ENCODE measurements around the gene ADAMTSL3.
"Not testable (repeated sequence)": the region's sequence is repeated elsewhere in the genome, so short reads cannot be mapped to it uniquely, and the experiment has no call there.

ADAMTSL3 gene

DNA sequence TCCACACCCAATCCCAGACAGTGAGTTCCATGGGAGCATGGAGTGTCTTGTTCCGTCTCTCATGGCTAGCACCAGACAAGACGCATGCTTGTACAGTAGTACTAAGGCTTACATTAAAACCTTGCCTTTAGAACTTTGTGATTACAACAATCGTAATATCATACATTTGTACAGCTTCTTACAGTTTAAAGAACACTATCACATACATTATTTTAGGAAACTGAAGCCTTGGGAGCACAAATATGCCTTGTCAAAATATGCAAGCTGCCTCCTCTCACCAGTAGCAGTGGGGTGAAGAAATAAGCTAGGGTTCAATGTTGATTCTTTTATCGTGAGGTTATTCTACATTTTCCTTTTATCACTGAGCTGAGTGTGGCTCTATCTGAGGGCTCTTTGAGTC, 36.8 kb downstream of the ADAMTSL3 start:
- Histone ChIP-seq H3K36me3 (ENCODE audit: control insufficient read depth, low read depth, low read length) (no peaks in the 10 kb centered on the region), H3K27ac (ENCODE audit: low read length) (no peak overlapping the region), H3K9ac (ENCODE audit: low read length) (no peak overlapping the region), H3K27me3 (ENCODE audit: control insufficient read depth, insufficient read depth, low read length) (no peaks in the 10 kb centered on the region), H3K4me3 (ENCODE audit: low read length) (no peak overlapping the region), H3K4me1 (ENCODE audit: control insufficient read depth, low read depth, low read length) (peaks cover 12% of the 10 kb centered on the region), H3K9me3 (ENCODE audit: control insufficient read depth, low read depth, low read length) (no peaks in the 10 kb centered on the region)

DNA sequence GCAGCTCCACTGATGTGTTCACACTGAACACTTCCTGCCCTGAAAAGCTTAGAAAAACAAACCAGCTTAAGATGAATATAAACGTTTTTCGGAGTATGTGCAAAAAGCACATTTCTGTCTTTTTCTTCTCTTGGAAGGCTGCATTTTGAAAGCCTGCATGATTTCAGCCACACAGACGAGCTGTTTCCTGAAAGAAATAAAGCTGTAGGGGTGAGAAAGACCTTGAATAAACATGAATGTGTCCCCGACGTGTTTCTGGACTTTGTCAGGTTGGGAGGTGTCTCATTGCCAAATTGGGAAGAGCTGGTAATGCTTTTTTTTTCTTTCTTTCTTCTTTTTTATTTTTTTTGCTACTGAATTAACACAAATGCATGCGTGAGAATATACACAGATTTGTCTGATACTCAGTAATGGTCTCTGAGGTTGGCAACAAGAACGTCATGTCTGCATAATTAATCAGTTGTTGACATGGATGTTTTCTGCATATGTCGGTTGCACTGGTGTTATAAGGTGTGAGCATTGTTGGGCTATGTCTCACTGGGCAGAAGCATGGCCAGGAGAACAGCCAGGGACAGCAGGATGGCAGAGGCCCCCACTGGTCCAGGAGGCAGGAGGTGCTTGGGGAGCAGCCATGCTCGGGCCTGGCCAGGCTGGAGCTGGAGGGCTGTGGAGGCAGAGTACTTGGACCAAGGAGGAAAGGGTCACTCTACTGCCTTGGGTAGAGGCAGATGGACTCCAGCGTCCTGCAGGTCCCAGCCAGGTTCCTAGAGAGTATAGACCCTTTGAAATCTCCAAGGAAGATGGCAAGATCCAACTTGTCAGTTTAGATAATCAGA, 39.0 kb downstream of the ADAMTSL3 start:
- Histone ChIP-seq H3K9ac (ENCODE audit: low read length) (no peak overlapping the region), H3K4me1 (ENCODE audit: control insufficient read depth, low read depth, low read length) (peaks cover 12% of the 10 kb centered on the region), H3K27me3 (ENCODE audit: control insufficient read depth, insufficient read depth, low read length) (no peaks in the 10 kb centered on the region), H3K27ac (ENCODE audit: low read length) (no peak overlapping the region), H3K36me3 (ENCODE audit: control insufficient read depth, low read depth, low read length) (no peaks in the 10 kb centered on the region), H3K4me3 (ENCODE audit: low read length) (no peak overlapping the region), H3K9me3 (ENCODE audit: control insufficient read depth, low read depth, low read length) (no peaks in the 10 kb centered on the region)

DNA sequence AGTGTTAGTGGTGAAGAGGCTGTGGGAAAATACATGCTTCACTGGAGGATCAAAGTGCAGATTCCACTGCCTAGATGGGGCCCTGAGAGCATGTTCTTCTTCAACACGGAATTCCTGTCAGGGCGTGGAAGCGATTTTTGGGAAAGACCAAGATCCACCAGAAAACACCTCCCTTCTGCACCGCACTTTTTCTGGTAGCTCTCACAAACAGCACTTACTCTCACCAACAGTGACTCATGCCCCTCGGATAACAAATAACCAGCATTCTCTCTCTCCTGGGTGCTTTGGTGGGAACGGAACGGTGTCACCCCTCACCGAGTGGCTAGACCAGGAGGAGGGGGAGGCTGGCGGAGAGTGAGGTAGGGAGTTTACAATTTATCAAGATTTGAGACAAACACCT, 40.1 kb downstream of the ADAMTSL3 start:
- H3K36me3 ChIP-seq (ENCODE audit: control insufficient read depth, low read depth, low read length): no peaks in the 10 kb centered on the region
- H3K4me1 ChIP-seq (ENCODE audit: control insufficient read depth, low read depth, low read length): peaks cover 12% of the 10 kb centered on the region
- no peaks in the 10 kb centered on the region for H3K9me3 ChIP-seq (ENCODE audit: control insufficient read depth, low read depth, low read length)
- H3K27ac ChIP-seq (ENCODE audit: low read length): no peak overlapping the region
- H3K27me3 ChIP-seq (ENCODE audit: control insufficient read depth, insufficient read depth, low read length): no peaks in the 10 kb centered on the region
- H3K4me3 ChIP-seq (ENCODE audit: low read length): no peak overlapping the region
- H3K9ac ChIP-seq (ENCODE audit: low read length): no peak overlapping the region

DNA sequence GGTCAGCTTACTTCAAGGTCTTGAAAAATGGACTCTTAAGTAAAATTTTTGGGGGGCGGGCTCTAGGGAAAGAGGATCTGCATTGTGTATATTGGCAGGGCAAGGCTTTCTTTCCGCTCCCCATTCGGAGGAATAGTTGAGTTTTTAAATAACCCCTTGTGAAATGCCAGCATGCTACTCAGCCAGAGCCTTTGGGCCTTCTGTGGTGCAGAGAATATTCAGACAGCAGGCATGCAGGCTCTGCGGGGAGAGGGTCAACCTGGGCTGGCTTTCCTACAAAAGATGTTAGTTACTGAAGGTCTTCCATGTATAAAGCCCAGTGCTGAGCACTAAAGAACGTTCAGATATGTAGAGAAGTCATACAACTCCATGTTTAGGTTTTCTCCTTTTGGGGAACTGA, 40.6 kb downstream of the ADAMTSL3 start:
- Histone ChIP-seq H3K27me3 (ENCODE audit: control insufficient read depth, insufficient read depth, low read length) (no peaks in the 10 kb centered on the region), H3K4me3 (ENCODE audit: low read length) (no peak overlapping the region), H3K9ac (ENCODE audit: low read length) (no peak overlapping the region), H3K9me3 (ENCODE audit: control insufficient read depth, low read depth, low read length) (no peaks in the 10 kb centered on the region), H3K27ac (ENCODE audit: low read length) (no peak overlapping the region), H3K36me3 (ENCODE audit: control insufficient read depth, low read depth, low read length) (no peaks in the 10 kb centered on the region), H3K4me1 (ENCODE audit: control insufficient read depth, low read depth, low read length) (peaks cover 12% of the 10 kb centered on the region)

DNA sequence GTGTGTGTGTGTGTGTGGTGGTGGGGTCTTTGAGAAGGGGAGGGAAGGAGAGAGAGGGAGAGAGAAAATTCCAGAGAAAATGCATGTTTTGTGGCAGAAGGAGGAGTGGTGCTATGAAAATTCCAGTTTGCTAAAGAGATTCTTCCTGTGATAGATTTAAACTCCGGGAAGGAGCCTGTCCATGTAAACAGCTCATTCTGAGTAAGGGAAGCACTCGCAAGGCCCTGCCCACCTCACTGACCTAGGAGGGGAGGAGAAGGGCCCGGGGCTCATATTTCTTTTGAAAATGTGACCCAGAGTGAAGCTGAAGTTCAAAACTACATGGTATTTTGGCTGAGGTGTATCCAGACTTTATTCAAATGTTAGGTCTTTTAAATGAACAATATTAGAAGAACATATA, 41.3 kb downstream of the ADAMTSL3 start:
- Histone ChIP-seq H3K4me1 (ENCODE audit: control insufficient read depth, low read depth, low read length) (peaks cover 12% of the 10 kb centered on the region), H3K36me3 (ENCODE audit: control insufficient read depth, low read depth, low read length) (no peaks in the 10 kb centered on the region), H3K9ac (ENCODE audit: low read length) (no peak overlapping the region), H3K27me3 (ENCODE audit: control insufficient read depth, insufficient read depth, low read length) (no peaks in the 10 kb centered on the region), H3K4me3 (ENCODE audit: low read length) (no peak overlapping the region), H3K27ac (ENCODE audit: low read length) (no peak overlapping the region), H3K9me3 (ENCODE audit: control insufficient read depth, low read depth, low read length) (no peaks in the 10 kb centered on the region)

DNA sequence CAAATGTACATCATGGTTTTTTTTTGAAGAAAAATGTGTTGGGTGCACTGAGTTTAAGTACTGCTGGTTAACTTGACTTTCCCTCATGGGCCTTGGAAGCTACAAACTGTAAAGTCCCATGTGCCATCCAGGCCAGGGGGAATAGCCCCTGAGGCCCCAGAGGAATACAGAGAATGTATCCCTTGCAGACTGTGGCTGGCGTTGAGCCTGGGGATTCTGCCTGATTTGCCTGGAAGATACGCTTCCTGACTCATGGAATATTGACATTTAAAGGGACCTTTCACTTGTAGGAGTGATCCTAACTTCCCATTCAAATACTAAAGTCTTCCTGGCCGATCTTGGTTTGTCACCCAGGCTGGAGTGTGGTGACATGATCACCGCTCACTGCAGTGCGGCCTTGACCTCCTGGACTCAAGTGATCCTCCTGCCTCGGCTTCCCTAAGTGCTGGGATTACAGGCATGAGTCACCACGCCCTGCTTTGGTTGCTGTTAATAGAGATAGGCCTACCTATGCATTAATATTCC, 42.0 kb downstream of the ADAMTSL3 start:
- Histone ChIP-seq H3K4me1 (ENCODE audit: control insufficient read depth, low read depth, low read length) (peaks cover 12% of the 10 kb centered on the region), H3K27me3 (ENCODE audit: control insufficient read depth, insufficient read depth, low read length) (no peaks in the 10 kb centered on the region), H3K27ac (ENCODE audit: low read length) (no peak overlapping the region), H3K4me3 (ENCODE audit: low read length) (no peak overlapping the region), H3K9me3 (ENCODE audit: control insufficient read depth, low read depth, low read length) (no peaks in the 10 kb centered on the region), H3K9ac (ENCODE audit: low read length) (no peak overlapping the region), H3K36me3 (ENCODE audit: control insufficient read depth, low read depth, low read length) (no peaks in the 10 kb centered on the region)

DNA sequence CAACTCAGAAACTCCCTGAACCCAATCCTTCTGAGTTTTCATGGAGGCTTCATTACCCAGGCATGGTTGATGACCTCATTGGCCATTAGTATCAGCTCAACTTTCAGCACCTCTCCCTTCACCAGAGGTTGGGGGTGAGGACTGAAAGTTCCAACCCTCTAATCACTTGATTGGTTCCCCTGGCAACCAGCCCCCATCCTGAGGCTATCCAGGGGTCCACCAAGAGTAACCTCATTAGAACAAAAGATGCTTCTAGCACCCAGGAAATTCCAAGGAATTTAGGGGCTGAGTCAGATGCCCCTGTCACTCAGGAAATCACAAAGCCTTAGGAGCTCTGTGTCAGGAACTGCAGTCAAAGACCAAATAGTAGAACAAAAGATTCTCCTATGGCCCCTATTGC, 43.8 kb downstream of the ADAMTSL3 start:
- Histone ChIP-seq H3K27me3 (ENCODE audit: control insufficient read depth, insufficient read depth, low read length) (no peaks in the 10 kb centered on the region), H3K27ac (ENCODE audit: low read length) (no peak overlapping the region), H3K9ac (ENCODE audit: low read length) (no peak overlapping the region), H3K36me3 (ENCODE audit: control insufficient read depth, low read depth, low read length) (no peaks in the 10 kb centered on the region), H3K4me1 (ENCODE audit: control insufficient read depth, low read depth, low read length) (peaks cover 12% of the 10 kb centered on the region), H3K9me3 (ENCODE audit: control insufficient read depth, low read depth, low read length) (no peaks in the 10 kb centered on the region), H3K4me3 (ENCODE audit: low read length) (no peak overlapping the region)

DNA sequence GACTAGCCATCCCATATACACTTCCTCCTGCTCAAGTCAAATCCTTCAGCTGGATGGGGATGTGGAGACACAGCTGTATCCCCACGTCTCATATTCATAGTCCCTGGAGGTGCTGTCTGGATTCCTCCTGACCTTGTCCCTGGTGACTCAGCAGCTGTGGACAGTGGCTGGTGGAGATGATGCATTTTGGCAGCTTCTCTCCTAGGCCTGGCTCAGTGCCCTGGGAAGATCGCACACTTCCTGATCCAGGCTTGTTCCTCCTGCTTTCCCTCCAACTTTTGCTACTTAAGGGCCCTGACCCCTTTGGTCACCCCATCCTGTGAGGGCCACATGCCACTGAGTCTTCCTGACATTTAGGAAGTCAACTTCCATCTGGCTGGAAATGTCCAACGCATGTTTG, 44.4 kb downstream of the ADAMTSL3 start:
- no peaks in the 10 kb centered on the region for H3K27me3 ChIP-seq (ENCODE audit: control insufficient read depth, insufficient read depth, low read length)
- peaks cover 12% of the 10 kb centered on the region for H3K4me1 ChIP-seq (ENCODE audit: control insufficient read depth, low read depth, low read length)

DNA sequence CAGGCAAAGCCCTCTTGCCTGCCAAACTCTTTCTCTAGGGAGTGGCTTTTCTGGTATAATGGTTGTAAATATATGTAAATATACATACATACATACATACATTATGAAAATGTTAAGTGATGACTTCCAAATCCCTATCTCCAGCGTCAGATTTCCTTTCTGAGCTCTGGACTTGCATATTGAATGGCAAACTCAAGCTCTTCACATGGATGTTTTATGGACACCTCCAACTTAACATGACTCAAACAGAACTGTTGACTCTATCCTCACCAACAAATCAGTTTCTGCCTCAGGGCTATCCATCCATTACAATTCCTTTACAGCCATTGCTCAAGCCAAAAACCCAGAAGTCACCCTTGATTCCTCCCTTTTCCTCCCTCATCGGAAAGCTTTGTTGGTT, 45.1 kb downstream of the ADAMTSL3 start:
- Histone ChIP-seq H3K9me3 (ENCODE audit: control insufficient read depth, low read depth, low read length) (no peaks in the 10 kb centered on the region), H3K9ac (ENCODE audit: low read length) (no peak overlapping the region), H3K4me1 (ENCODE audit: control insufficient read depth, low read depth, low read length) (peaks cover 9% of the 10 kb centered on the region), H3K36me3 (ENCODE audit: control insufficient read depth, low read depth, low read length) (no peaks in the 10 kb centered on the region), H3K4me3 (ENCODE audit: low read length) (no peak overlapping the region), H3K27me3 (ENCODE audit: control insufficient read depth, insufficient read depth, low read length) (no peaks in the 10 kb centered on the region), H3K27ac (ENCODE audit: low read length) (no peak overlapping the region)

More for the DNA sequence above, 44.4 kb downstream of the ADAMTSL3 start:
- no peaks in the 10 kb centered on the region for H3K9me3 ChIP-seq (ENCODE audit: control insufficient read depth, low read depth, low read length)
- no peaks in the 10 kb centered on the region for H3K36me3 ChIP-seq (ENCODE audit: control insufficient read depth, low read depth, low read length)
- no peak overlapping the region for H3K27ac ChIP-seq (ENCODE audit: low read length)
- no peak overlapping the region for H3K9ac ChIP-seq (ENCODE audit: low read length)
- no peak overlapping the region for H3K4me3 ChIP-seq (ENCODE audit: low read length)

DNA sequence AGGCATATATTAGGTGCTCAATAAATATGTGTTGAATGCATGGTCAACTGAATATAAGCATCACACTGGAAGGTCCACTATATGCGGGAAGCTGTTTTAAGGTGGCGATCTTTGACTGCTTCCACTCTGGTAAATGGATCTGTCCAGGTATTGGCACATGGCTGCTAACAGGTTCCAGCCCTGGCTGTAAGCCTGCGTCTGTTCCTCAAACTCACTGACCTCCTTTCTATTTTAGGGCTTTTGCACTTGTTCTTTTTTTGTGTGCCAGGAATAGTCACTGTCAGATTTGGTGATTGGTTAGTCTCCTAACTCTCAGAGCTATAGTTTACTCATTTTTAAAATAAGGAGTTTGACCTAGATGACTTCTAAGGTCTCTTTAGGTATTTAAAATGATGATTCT, 46.2 kb downstream of the ADAMTSL3 start:
- H3K36me3 ChIP-seq (ENCODE audit: control insufficient read depth, low read depth, low read length): no peaks in the 10 kb centered on the region
- no peak overlapping the region for H3K9ac ChIP-seq (ENCODE audit: low read length)
- no peaks in the 10 kb centered on the region for H3K9me3 ChIP-seq (ENCODE audit: control insufficient read depth, low read depth, low read length)
- H3K27ac ChIP-seq (ENCODE audit: low read length): no peak overlapping the region
- no peaks in the 10 kb centered on the region for H3K27me3 ChIP-seq (ENCODE audit: control insufficient read depth, insufficient read depth, low read length)
- no peak overlapping the region for H3K4me3 ChIP-seq (ENCODE audit: low read length)
- H3K4me1 ChIP-seq (ENCODE audit: control insufficient read depth, low read depth, low read length): peaks cover under 1% of the 10 kb centered on the region

DNA sequence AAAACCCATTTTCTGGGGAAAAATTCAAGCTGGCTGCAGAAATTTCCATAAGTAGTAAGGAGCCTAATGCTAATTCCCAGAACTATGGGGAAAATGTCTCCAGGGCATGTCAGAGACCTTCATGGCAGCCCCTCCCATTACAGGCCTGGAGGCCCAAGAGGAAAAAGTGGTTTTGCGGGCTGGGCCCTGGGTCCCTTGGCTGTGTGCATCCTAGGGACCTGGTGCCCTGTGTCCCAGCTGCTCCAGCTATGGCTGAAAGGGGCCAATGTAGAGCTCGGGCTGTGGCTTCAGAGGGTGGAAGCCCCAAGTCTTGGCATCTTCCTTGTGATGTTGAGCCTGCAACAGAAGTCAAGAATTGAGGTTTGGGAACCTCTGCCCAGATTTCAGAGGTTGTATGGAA, 48.4 kb downstream of the ADAMTSL3 start:
- not testable (repeated sequence) for H3K27ac ChIP-seq (ENCODE audit: low read length); H3K27me3 ChIP-seq (ENCODE audit: control insufficient read depth, insufficient read depth, low read length); H3K4me1 ChIP-seq (ENCODE audit: control insufficient read depth, low read depth, low read length); H3K36me3 ChIP-seq (ENCODE audit: control insufficient read depth, low read depth, low read length); H3K9me3 ChIP-seq (ENCODE audit: control insufficient read depth, low read depth, low read length); H3K4me3 ChIP-seq (ENCODE audit: low read length); H3K9ac ChIP-seq (ENCODE audit: low read length)

DNA sequence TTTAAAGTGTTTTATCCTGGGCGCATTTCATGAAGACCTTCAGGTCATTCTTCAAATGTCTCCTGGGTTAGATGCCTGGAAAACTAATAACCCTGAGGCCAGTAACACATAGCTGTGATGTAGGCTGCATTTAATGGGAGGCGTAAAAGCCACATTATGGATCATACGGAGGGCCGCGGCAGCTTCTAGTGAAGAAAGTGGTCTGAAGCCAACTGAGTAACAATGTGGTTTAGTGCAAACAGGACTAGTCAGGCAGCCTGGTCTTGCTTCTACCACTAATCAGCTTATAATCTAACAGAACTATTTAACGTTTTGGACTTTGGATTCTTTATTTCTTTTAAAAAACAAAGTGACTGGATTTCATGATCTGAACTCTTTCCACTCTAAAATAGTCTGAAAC, 54.4 kb downstream of the ADAMTSL3 start:
- Histone ChIP-seq H3K27me3 (ENCODE audit: control insufficient read depth, insufficient read depth, low read length) (no peaks in the 10 kb centered on the region), H3K36me3 (ENCODE audit: control insufficient read depth, low read depth, low read length) (no peaks in the 10 kb centered on the region), H3K4me3 (ENCODE audit: low read length) (no peak overlapping the region), H3K27ac (ENCODE audit: low read length) (no peak overlapping the region), H3K9me3 (ENCODE audit: control insufficient read depth, low read depth, low read length) (no peaks in the 10 kb centered on the region), H3K4me1 (ENCODE audit: control insufficient read depth, low read depth, low read length) (no peaks in the 10 kb centered on the region), H3K9ac (ENCODE audit: low read length) (no peak overlapping the region)
